SK-N-MC (cell line): ENCODE measurements around the gene INHA.

ENCODE experiments used
- DNase-seq: peaks from one replicate; pipeline ENCODE4 v3.0.0-alpha.2; 2011; ENCODE audit warnings: low read depth, low spot score
- H3K27ac ChIP-seq: fragments of 200-600 bp; sonication (generic); 2 replicates; pipeline ENCODE4 v1.5.1; 2016; ENCODE audit warnings: mixed run types
- H3K36me3 ChIP-seq: fragments of 200-600 bp; sonication (generic); 2 replicates; pipeline ENCODE4 v1.6.1; 2017; ENCODE audit warnings: antibody characterized with exemption, low read length, mixed read lengths; ENCODE audit not compliant: insufficient read depth
- H3K4me3 ChIP-seq: fragments of 200-600 bp; sonication (generic); 2 replicates; pipeline ENCODE4 v1.5.1; 2016
- H3K9ac ChIP-seq: fragments of 200-600 bp; sonication (generic); 2 replicates; pipeline ENCODE4 v1.8.0; 2017; ENCODE audit warnings: mixed run types, mixed read lengths; ENCODE audit not compliant: insufficient read length
- H3K9me3 ChIP-seq: fragments of 200-600 bp; sonication (generic); 2 replicates; pipeline ENCODE4 v1.6.1; 2017; ENCODE audit warnings: low read depth, mild to moderate bottlenecking, antibody characterized with exemption, low read length, moderate library complexity, mixed read lengths
- EZH2 ChIP-seq: fragments of 200-600 bp; sonication (generic); IDR thresholded peaks from one replicate; pipeline ENCODE4 v1.6.1; 2017; ENCODE audit warnings: antibody characterized with exemption
- FOXP2 ChIP-seq: optimal IDR thresholded peaks from 2 replicates; pipeline ENCODE3; 2011; ENCODE audit warnings: mild to moderate bottlenecking, moderate library complexity; ENCODE audit not compliant: insufficient read depth; ENCODE audit errors: extremely low read length, control extremely low read depth
- POLR2AphosphoS5 ChIP-seq: IDR thresholded peaks from 2 replicates; pipeline ENCODE4 v1.6.1; 2012; ENCODE audit warnings: mild to moderate bottlenecking, low read depth, low read length, borderline replicate concordance

Gene INHA, protein sequence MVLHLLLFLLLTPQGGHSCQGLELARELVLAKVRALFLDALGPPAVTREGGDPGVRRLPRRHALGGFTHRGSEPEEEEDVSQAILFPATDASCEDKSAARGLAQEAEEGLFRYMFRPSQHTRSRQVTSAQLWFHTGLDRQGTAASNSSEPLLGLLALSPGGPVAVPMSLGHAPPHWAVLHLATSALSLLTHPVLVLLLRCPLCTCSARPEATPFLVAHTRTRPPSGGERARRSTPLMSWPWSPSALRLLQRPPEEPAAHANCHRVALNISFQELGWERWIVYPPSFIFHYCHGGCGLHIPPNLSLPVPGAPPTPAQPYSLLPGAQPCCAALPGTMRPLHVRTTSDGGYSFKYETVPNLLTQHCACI

DNA sequence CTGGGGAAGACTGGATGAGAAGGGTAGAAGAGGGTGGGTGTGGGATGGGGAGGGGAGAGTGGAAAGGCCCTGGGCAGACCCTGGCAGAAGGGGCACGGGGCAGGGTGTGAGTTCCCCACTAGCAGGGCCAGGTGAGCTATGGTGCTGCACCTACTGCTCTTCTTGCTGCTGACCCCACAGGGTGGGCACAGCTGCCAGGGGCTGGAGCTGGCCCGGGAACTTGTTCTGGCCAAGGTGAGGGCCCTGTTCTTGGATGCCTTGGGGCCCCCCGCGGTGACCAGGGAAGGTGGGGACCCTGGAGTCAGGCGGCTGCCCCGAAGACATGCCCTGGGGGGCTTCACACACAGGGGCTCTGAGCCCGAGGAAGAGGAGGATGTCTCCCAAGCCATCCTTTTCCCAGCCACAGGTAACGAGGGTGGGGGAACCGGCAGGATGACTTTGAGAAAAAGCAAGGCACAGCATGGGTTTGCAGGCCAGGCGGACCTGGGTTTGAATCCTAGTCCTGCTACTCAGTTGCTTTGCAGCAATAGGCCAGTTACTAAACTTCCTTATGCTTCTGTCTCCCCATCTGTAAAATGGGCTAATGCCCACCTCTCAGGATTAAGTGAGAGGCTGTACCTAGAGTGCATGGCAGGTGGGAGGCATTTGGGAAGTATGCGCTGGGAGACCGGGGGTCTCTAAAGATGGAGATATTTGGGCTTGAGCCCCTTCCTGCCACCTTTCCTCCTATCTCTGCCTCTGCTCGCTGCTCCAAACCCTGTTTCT is at the start of gene INHA:
INHA (plus strand) TSS at position 74 of the 765 bp plus-strand sequence; CDS start at position 139, 65 bp downstream.
- no peak within 1 kb of the TSS for H3K27ac ChIP-seq
- H3K9ac ChIP-seq, result peak within 1 kb of the TSS; percentile 81
- DNase-seq, result no peak
- H3K9me3 ChIP-seq, result no peaks in the 10 kb centered on the region
- H3K4me3 ChIP-seq, result peak within 1 kb of the TSS; percentile 80
- TF ChIP-seq EZH2 (no peak), FOXP2 (no peak), POLR2AphosphoS5 (no peak)
- no peaks in the 10 kb centered on the region for H3K36me3 ChIP-seq

DNA sequence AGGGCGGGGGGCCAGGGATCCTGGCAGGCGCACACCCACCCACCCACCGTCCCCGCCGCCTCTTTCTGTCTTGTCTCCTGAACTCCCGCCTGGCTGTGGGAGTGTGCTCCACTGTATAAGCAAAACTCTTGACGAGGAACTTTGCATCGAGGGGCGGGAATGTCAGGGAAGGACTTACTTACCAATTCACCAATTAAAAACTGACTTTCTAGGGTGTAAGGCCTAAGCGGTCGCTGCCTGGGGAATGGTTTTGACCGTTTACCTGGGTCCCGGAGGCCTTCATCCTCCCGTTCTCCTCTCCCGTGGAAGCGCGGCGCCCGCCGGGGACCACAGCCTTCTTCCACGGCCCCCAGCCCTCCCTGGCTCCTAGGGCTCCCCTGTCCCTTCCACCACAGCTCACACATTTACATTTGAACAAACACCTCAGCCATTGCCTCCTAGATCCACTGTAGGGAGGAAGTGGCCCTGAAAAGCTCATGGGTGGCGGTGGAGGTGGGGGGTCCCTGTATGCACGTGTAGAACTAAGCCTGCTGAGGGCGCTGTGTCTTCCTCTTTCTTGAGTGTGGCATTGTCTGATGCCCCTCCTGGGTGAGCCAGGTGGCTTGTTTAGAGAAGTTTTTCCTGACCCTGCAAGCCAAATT is 49.0 kb upstream of the INHA start:
- Histone ChIP-seq H3K27ac (no peak overlapping the region), H3K9me3 (no peaks in the 10 kb centered on the region), H3K36me3 (no peaks in the 10 kb centered on the region), H3K4me3 (no peak overlapping the region), H3K9ac (no peak overlapping the region)
- no peak for DNase-seq
- TF ChIP-seq EZH2 (no peak), POLR2AphosphoS5 (no peak), FOXP2 (no peak)

DNA sequence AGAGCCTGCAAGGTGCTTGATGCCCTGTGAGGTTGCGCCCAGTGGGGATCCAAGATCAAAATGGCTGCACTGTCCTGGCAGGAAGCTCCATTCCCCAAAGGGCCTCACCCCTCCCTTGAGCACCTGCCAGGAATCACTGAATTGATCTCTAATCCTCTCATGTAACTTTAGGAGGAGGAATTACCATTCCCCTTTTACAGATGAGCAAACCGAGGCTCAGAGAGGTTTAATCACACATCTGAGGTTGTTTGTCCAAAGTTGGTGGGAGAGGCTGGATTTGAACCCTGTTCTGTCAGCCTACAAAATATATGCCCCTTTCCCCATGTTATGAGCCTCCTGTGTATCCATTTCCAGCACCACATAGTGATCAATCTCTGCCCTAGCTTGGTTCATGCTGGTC is 47.3 kb upstream of the INHA start:
- Histone ChIP-seq H3K9me3 (no peaks in the 10 kb centered on the region), H3K4me3 (no peak overlapping the region), H3K9ac (no peak overlapping the region), H3K36me3 (no peaks in the 10 kb centered on the region), H3K27ac (no peak overlapping the region)
- DNase-seq, result no peak
- TF ChIP-seq POLR2AphosphoS5 (no peak), FOXP2 (no peak), EZH2 (no peak)

DNA sequence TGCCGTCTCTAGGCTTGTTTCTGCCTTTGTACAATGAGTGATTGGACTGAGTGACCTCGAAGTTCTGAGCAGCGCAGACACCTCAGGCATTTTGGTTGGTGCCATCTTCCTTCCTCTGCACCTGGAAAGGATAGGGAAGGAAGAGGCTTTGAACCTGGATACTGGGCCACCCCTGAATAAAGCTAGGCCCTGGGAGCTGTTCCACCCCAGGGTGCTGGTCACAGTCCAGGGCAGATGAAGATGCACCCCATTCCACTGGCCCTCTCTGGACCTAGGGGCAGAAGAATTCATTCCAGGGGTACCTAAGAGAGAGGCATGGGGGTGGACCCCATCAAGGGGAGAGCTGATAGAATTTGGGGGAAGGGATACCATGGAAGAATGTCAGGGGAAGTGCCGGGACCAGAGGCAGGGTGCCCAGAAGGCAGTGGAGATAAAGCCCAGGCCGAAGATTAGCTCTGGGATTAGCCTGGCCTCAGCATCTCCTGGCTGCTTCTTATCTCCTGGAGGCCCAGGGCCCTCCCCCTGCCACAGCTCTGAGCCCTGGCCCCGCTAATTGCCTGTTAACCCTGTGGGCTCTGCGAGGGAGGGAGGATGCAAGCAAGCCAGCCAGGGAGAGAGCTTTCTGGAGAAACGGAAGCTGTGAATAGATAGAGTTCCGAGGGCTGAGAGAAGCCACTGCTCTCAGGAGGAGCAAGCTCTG is 46.4 kb upstream of the INHA start:
- Histone ChIP-seq H3K36me3 (no peaks in the 10 kb centered on the region), H3K4me3 (no peak overlapping the region), H3K9me3 (no peaks in the 10 kb centered on the region), H3K9ac (no peak overlapping the region), H3K27ac (no peak overlapping the region)
- TF ChIP-seq EZH2, result no peak
- TF ChIP-seq POLR2AphosphoS5, result no peak
- TF ChIP-seq FOXP2, result no peak
- DNase-seq, result no peak

DNA sequence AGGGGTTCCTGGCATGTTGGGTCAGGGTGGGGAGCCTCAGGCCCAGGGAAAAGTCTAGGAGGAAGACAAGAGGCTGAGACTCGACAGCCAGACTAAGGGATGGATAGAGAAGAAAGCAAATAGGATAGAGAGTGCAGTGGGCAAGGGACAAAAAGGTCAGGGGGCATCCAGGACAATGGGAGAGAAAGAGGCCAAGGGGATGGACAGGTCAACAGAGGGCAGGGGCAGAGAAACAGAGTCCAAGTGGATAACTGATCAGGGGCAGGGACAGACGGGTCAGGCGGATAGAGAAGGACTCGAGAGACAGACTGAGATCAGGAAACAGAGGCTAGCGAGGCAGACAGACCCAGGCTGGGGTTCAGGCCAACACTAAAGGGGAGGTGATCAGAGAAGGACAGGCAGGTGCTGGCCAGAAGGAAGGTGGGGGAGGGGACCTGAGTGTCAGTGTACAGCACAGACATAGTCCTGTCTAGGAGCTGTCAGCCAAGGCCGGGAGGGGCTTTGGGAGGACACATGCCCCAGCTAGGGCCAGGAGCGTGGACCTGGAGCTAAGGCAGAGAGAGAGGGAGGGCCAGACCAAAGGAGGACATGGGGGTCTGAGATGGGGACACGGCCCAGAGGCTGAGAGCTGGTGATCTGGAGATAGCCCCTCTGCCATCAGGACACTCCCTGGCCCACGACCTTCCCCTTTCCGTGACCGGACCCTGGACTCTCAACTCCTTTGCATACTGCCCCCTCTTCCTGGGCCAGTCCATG is 45.6 kb upstream of the INHA start:
- no peak for DNase-seq
- H3K9ac ChIP-seq, result no peak overlapping the region
- no peaks in the 10 kb centered on the region for H3K36me3 ChIP-seq
- H3K27ac ChIP-seq, result no peak overlapping the region
- H3K9me3 ChIP-seq, result no peaks in the 10 kb centered on the region
- TF ChIP-seq FOXP2 (no peak), POLR2AphosphoS5 (no peak), EZH2 (no peak)
- H3K4me3 ChIP-seq, result no peak overlapping the region

DNA sequence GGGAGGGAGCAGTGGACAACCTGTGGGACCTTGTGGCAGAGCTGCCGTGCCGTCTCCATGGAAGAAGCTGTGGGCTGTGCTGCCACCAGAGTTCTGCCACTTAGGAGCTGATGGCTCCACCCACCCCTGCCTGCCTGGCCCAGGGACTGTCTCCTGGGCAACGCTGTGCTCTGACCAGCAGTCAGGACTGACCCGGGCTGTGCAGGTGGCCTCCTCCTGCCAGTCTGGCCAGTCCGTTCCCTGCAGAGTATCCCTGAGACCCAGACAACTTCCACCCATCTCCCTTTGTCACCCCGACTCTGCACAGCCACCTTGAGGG is 45.1 kb upstream of the INHA start:
- no peak for DNase-seq
- H3K27ac ChIP-seq, result no peak overlapping the region
- no peaks in the 10 kb centered on the region for H3K9me3 ChIP-seq
- no peaks in the 10 kb centered on the region for H3K36me3 ChIP-seq
- TF ChIP-seq POLR2AphosphoS5 (no peak), EZH2 (no peak), FOXP2 (no peak)
- H3K9ac ChIP-seq, result no peak overlapping the region
- H3K4me3 ChIP-seq, result no peak overlapping the region

DNA sequence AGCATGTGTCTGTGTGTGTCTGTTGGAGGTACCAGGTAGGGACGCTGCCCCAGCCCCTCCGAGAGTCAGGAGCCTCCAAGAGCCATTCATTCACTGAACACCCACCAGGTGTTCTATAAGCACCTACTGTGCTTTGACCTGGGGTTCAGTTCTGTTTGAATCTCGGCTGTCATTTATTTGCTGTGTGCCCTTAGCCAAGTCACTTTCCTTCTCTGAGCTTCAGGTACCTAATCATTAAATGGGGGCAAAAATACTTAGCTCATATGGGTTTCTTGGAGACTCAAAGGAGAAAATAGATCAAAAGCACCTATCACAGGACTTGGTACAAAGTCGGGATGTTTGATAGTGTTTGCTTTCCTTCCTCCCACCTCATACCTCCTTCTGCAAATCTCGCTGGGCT is 44.6 kb upstream of the INHA start:
- no peak for TF ChIP-seq EZH2
- no peak for TF ChIP-seq POLR2AphosphoS5
- TF ChIP-seq FOXP2, result no peak
- H3K9me3 ChIP-seq, result no peaks in the 10 kb centered on the region

DNA sequence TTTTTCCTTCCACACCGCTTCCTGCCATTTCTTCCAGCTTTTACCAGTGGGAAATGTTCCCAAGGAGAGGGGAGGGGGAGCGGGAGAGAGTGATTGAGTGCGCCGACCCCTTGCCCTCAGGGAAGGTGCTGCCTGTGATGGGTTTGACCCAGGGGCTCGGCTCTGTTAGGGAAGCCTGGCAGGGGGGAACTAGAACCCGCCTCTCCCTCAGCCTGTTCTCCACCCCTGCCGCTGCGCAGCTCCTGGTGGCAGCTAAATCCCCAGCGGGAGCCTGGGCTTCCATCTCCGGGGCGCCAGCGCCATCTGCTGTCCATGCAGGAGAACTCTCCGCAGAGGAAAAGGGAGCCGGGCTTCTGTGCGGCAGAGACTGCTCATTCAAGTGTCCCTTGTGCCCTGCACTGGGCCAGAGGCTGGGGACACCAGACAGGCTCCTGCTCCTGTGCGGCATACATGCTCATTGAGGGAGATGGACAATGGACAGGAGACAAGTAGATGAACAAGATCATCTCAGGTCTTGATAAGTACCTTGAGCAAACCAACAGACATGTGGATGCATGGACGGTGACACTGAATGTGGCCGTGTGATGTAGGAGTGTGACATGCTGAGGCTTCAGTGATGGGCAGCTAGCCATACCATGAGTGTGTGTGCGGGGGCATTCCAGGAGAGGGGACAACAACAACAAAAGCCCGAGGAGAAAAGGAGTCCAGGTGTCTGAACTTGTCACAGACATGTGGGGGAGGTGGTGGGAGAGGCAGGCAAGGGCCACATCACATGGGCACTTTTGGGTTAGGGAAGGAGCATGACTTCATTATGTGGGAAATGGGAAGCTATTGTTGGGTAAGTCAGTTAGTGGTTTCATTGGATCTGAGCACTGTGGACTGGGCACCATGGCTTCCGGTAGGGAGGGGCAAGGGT is 41.8 kb upstream of the INHA start:
- no peak for TF ChIP-seq EZH2
- TF ChIP-seq FOXP2, result no peak
- TF ChIP-seq POLR2AphosphoS5, result no peak

More for the DNA sequence above, 44.6 kb upstream of the INHA start:
- H3K27ac ChIP-seq, result no peak overlapping the region
- no peak overlapping the region for H3K9ac ChIP-seq
- no peak for DNase-seq
- no peaks in the 10 kb centered on the region for H3K36me3 ChIP-seq
- no peak overlapping the region for H3K4me3 ChIP-seq

More for the DNA sequence above, 41.8 kb upstream of the INHA start:
- Histone ChIP-seq H3K36me3 (no peaks in the 10 kb centered on the region), H3K9ac (no peak overlapping the region), H3K27ac (no peak overlapping the region), H3K4me3 (peak overlapping the region; percentile 17; the same call in 1 of the 2 replicates), H3K9me3 (no peaks in the 10 kb centered on the region)
- no peak for DNase-seq
